ENCODE results near the gene ACER2.
A peak's percentile ranks its signal among the peaks of the same experiment; 100 is the strongest.

Gene ACER2

DNA sequence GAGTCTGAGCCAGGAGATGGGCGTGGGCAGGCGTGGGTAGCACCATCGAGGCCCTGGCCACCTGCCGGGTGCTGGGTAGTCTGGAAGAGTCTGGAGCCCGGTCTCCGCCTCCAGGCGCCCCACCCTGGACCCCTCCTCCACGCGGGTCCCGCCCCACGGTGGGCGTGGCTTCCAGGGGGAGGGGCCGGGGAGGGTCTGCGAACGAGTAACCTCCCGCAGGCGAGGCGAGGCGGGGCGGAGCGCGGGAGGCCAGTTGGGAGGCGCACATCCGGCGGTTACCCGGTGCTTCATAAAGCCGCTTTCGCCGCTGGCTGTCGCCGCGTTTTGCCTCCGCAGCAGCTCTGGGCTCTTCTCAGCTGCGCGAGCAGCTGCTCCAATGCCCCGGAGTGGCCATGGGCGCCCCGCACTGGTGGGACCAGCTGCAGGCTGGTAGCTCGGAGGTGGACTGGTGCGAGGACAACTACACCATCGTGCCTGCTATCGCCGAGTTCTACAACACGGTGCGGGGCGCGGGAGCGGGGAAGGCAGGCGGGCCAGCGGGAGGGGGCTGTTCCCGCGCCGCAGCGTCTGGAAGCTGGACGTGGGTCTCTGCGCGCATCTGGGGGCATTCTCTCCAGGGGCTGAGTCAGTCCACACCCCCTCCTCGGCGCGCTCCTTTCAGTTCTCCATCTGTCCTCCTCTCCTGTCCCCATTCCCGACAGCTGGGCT, at the start of gene ACER2:
TSS of gene ACER2 (plus strand) at position 317 of the 708 bp plus-strand sequence. CDS start at position 393, 76 bp downstream.
- Histone ChIP-seq H3K9ac (ENCODE audit: low read length) (peak within 1 kb of the TSS; percentile 90), H3K9me3 (ENCODE audit: control insufficient read depth, low read length) (no peaks in the 10 kb centered on the region), H3K4me3 (ENCODE audit: low read length) (peak within 1 kb of the TSS; percentile 97), H3K36me3 (ENCODE audit: control insufficient read depth, insufficient read depth, low read length, severe bottlenecking) (no peaks in the 10 kb centered on the region), H3K27me3 (replicated peaks; ENCODE audit: control insufficient read depth, insufficient read depth, low read length) (no peaks in the 10 kb centered on the region), H3K4me1 (ENCODE audit: control insufficient read depth, insufficient read depth, low read length) (peaks cover 48% of the 10 kb centered on the region)
- peak; percentile 96 for DNase-seq (ENCODE audit: low read depth)

DNA sequence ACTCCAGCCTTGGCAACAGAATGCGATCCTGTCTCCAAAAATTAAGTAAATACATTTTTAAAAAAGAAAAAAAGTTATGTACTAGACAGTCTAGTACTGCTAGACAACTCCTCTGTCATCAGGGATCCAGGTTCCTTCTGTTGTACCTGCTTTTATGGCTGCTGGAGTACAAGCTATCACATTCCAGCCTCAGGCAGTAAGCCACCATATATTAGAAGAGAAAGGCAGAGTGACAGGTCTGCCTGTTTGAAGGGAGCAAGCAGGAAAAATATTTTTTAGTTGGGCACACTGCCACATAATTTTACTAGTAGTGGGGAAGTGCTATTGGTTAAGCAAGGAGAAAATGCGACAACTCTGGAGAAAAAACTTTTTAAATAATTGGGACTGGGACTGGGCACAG, 39.7 kb upstream of the ACER2 start:
- Histone ChIP-seq H3K27me3 (replicated peaks; ENCODE audit: control insufficient read depth, insufficient read depth, low read length) (no peaks in the 10 kb centered on the region), H3K9me3 (ENCODE audit: control insufficient read depth, low read length) (no peaks in the 10 kb centered on the region), H3K36me3 (ENCODE audit: control insufficient read depth, insufficient read depth, low read length, severe bottlenecking) (peaks cover 85% of the 10 kb centered on the region)

DNA sequence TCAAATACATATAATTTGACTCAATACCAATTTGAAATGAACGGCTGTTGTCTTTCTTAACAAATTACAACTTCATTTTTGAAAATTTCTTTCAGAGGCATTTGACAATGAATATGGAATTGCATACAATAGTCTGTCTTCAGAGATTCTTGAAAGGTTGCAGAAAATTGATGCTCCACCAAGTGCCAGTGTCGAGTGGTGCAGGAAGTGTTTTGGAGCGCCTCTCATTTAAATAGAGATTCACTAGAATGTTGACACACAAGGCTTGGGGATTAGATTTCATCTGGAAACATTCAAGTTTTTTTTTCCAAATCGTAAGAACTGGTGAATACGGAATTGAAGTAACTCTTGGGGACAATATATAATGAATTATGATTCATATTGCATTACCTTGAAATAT, 36.9 kb upstream of the ACER2 start:
- H3K9me3 ChIP-seq (ENCODE audit: control insufficient read depth, low read length) = no peaks in the 10 kb centered on the region
- H3K27me3 ChIP-seq (replicated peaks; ENCODE audit: control insufficient read depth, insufficient read depth, low read length) = no peaks in the 10 kb centered on the region
- H3K36me3 ChIP-seq (ENCODE audit: control insufficient read depth, insufficient read depth, low read length, severe bottlenecking) = peaks cover 87% of the 10 kb centered on the region
- no peak overlapping the region for H3K4me3 ChIP-seq (ENCODE audit: low read length)
- H3K9ac ChIP-seq (ENCODE audit: low read length) = no peak overlapping the region
- peak; percentile 56 for DNase-seq (ENCODE audit: low read depth)
- peaks cover 18% of the 10 kb centered on the region for H3K4me1 ChIP-seq (ENCODE audit: control insufficient read depth, insufficient read depth, low read length)

More for the DNA sequence above, 39.7 kb upstream of the ACER2 start:
- Histone ChIP-seq H3K4me3 (ENCODE audit: low read length) (no peak overlapping the region), H3K9ac (ENCODE audit: low read length) (no peak overlapping the region), H3K4me1 (ENCODE audit: control insufficient read depth, insufficient read depth, low read length) (no peaks in the 10 kb centered on the region)
- no peak for DNase-seq (ENCODE audit: low read depth)

DNA sequence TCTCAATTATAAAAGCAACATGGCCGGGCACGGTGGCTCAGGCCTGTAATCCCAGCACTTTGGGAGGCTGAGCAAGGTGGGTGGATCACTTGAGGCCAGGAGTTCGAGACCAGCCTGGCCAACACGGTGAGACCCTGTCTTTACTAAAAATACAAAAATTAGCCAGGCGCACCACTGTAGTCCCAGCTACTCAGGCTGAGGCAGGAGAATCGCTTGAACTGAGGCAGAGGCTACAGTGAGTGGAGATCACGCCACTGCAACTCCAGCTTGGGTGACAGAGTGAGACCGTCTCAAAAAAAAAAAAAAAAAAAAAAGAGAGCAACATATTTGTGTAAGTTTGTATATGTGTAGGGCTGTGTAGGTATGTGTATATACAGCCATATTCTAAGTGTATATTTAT, 36.2 kb upstream of the ACER2 start:
- Histone ChIP-seq H3K4me1 (ENCODE audit: control insufficient read depth, insufficient read depth, low read length) (peaks cover 24% of the 10 kb centered on the region), H3K9ac (ENCODE audit: low read length) (no peak overlapping the region), H3K27me3 (replicated peaks; ENCODE audit: control insufficient read depth, insufficient read depth, low read length) (no peaks in the 10 kb centered on the region), H3K36me3 (ENCODE audit: control insufficient read depth, insufficient read depth, low read length, severe bottlenecking) (peaks cover 87% of the 10 kb centered on the region), H3K9me3 (ENCODE audit: control insufficient read depth, low read length) (no peaks in the 10 kb centered on the region), H3K4me3 (ENCODE audit: low read length) (no peak overlapping the region)
- DNase-seq (ENCODE audit: low read depth) = no peak

DNA sequence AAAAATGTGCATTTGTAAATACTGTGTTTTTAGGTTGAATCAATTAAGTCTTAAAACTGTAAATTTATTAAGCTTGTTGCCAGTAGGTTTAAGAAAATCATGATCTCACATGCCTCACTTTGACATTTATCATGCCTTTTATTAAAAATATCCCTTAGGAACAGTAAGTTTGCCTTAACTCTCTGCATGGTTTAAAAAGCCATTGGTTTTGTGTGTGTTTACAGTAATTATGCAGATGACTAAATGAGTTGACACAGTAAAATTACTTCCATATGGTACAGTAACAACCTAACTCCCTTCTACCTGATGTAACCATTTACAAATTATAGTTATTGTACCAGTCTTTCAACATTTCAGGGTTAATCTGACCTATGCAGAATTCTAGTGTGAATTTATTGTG, 35.3 kb upstream of the ACER2 start:
- Histone ChIP-seq H3K4me1 (ENCODE audit: control insufficient read depth, insufficient read depth, low read length) (peaks cover 34% of the 10 kb centered on the region), H3K9me3 (ENCODE audit: control insufficient read depth, low read length) (no peaks in the 10 kb centered on the region), H3K9ac (ENCODE audit: low read length) (no peak overlapping the region), H3K4me3 (ENCODE audit: low read length) (no peak overlapping the region), H3K27me3 (replicated peaks; ENCODE audit: control insufficient read depth, insufficient read depth, low read length) (no peaks in the 10 kb centered on the region), H3K36me3 (ENCODE audit: control insufficient read depth, insufficient read depth, low read length, severe bottlenecking) (peaks cover 92% of the 10 kb centered on the region)
- peak; percentile 14 for DNase-seq (ENCODE audit: low read depth)

DNA sequence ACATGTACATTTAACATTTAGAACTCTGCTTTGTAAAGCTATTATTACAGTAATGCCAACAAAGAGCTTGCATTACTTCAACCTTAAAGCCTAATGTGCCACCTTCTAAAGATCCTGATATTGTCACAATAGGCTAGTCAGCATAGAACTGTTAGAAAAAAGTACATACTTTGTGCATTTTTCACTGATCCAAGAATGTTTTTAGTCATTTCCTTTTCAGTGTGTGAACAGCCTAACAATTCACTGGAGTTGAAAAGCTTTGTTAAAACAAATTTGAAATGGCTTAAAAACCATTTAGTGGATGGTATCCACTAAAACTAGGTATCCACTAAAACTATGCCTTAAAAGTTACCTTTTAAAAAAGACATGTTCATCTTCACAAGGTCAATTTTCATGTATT, 33.3 kb upstream of the ACER2 start:
- Histone ChIP-seq H3K9ac (ENCODE audit: low read length) (peak overlapping the region; percentile 33), H3K36me3 (ENCODE audit: control insufficient read depth, insufficient read depth, low read length, severe bottlenecking) (peaks cover 80% of the 10 kb centered on the region), H3K27me3 (replicated peaks; ENCODE audit: control insufficient read depth, insufficient read depth, low read length) (no peaks in the 10 kb centered on the region), H3K9me3 (ENCODE audit: control insufficient read depth, low read length) (no peaks in the 10 kb centered on the region), H3K4me3 (ENCODE audit: low read length) (no peak overlapping the region), H3K4me1 (ENCODE audit: control insufficient read depth, insufficient read depth, low read length) (peaks cover 38% of the 10 kb centered on the region)
- DNase-seq (ENCODE audit: low read depth) = peak; percentile 48

DNA sequence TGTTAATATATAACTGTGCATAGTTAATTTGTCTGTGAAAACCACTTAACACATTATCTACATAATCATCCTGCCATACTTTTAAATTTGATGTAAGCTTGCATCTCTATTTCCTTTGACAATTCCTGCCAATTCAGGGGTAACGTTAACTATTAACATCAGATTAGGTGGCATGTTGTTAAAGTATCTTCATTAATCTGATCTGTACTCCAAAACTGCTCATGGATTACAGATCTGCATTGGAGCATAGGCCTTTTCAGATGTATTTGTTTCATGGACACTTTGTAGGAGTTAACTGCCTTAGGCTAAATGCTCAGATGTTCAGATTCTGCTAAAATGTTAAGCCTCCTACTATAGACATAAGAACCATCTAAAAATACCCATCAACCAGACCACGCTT, 31.9 kb upstream of the ACER2 start:
- Histone ChIP-seq H3K4me1 (ENCODE audit: control insufficient read depth, insufficient read depth, low read length) (peaks cover 38% of the 10 kb centered on the region), H3K4me3 (ENCODE audit: low read length) (peak overlapping the region; percentile 88), H3K36me3 (ENCODE audit: control insufficient read depth, insufficient read depth, low read length, severe bottlenecking) (peaks cover 71% of the 10 kb centered on the region), H3K27me3 (replicated peaks; ENCODE audit: control insufficient read depth, insufficient read depth, low read length) (no peaks in the 10 kb centered on the region), H3K9ac (ENCODE audit: low read length) (peak overlapping the region; percentile 97), H3K9me3 (ENCODE audit: control insufficient read depth, low read length) (no peaks in the 10 kb centered on the region)
- DNase-seq (ENCODE audit: low read depth) = no peak

DNA sequence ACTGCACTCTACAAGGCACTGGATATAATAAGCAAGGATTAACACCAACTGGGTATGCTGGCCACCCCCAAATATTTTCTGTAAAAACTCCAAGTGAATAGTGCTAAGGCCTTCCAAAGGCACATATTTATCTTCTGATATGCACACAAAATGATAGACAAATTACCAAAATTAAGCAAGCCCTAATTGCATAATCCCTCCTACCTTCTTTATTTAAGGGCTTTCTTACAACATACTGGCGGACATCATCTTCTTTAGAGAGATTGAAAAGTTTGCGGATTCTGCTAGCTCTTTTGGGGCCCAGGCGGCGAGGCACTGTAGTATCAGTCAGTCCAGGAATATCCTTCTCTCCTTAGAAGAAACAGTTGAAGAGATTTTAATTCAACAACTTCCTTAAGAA, 30.6 kb upstream of the ACER2 start:
- Histone ChIP-seq H3K36me3 (ENCODE audit: control insufficient read depth, insufficient read depth, low read length, severe bottlenecking) (peaks cover 60% of the 10 kb centered on the region), H3K4me1 (ENCODE audit: control insufficient read depth, insufficient read depth, low read length) (peaks cover 38% of the 10 kb centered on the region), H3K27me3 (replicated peaks; ENCODE audit: control insufficient read depth, insufficient read depth, low read length) (no peaks in the 10 kb centered on the region), H3K4me3 (ENCODE audit: low read length) (peak overlapping the region; percentile 88), H3K9me3 (ENCODE audit: control insufficient read depth, low read length) (no peaks in the 10 kb centered on the region), H3K9ac (ENCODE audit: low read length) (peak overlapping the region; percentile 97)
- peak; percentile 30 for DNase-seq (ENCODE audit: low read depth)

DNA sequence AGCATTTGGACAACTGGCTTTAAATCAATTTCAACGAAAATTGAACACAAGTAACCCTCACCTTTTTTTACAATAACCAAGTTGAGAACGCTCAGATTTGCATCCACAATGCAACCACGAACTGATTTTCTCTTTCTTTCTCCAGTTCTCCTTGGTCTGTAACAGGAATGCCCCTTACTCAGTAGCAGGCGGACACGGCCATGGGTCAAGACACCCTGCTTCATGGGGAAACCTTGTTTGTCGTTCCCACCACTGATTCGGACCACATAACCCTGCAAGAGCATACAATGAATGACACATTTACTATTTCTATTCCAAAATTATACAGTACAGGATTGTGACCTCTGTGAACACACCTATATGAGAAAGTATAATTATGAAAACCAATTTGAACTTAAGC, 30.2 kb upstream of the ACER2 start:
- no peak for DNase-seq (ENCODE audit: low read depth)
- Histone ChIP-seq H3K9ac (ENCODE audit: low read length) (peak overlapping the region; percentile 97), H3K4me1 (ENCODE audit: control insufficient read depth, insufficient read depth, low read length) (peaks cover 38% of the 10 kb centered on the region), H3K9me3 (ENCODE audit: control insufficient read depth, low read length) (no peaks in the 10 kb centered on the region), H3K4me3 (ENCODE audit: low read length) (peak overlapping the region; percentile 88), H3K27me3 (replicated peaks; ENCODE audit: control insufficient read depth, insufficient read depth, low read length) (no peaks in the 10 kb centered on the region), H3K36me3 (ENCODE audit: control insufficient read depth, insufficient read depth, low read length, severe bottlenecking) (peaks cover 55% of the 10 kb centered on the region)

DNA sequence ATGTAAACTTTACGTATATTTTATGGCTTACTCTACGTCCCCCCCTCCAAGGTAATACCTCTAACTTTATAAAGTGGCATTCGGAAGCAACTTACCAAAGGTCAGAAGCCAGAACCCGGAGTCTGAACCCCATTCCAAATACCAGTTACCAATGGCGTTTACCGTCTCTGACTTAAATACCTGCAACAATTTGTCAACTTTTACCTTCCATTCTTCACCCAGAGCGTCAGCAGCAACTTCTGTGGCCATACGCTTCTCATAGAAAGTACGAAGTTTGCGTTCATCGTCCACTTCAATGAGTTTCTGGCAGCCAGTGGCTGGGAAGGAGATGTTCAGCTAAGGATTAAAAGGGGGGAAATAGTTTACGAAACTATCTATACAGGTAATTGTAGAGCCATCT, 29.5 kb upstream of the ACER2 start:
- H3K9me3 ChIP-seq (ENCODE audit: control insufficient read depth, low read length) = no peaks in the 10 kb centered on the region
- H3K4me3 ChIP-seq (ENCODE audit: low read length) = peak overlapping the region; percentile 88
- peaks cover 38% of the 10 kb centered on the region for H3K4me1 ChIP-seq (ENCODE audit: control insufficient read depth, insufficient read depth, low read length)
- no peaks in the 10 kb centered on the region for H3K27me3 ChIP-seq (replicated peaks; ENCODE audit: control insufficient read depth, insufficient read depth, low read length)
- peaks cover 49% of the 10 kb centered on the region for H3K36me3 ChIP-seq (ENCODE audit: control insufficient read depth, insufficient read depth, low read length, severe bottlenecking)
- DNase-seq (ENCODE audit: low read depth) = no peak
- H3K9ac ChIP-seq (ENCODE audit: low read length) = peak overlapping the region; percentile 97

DNA sequence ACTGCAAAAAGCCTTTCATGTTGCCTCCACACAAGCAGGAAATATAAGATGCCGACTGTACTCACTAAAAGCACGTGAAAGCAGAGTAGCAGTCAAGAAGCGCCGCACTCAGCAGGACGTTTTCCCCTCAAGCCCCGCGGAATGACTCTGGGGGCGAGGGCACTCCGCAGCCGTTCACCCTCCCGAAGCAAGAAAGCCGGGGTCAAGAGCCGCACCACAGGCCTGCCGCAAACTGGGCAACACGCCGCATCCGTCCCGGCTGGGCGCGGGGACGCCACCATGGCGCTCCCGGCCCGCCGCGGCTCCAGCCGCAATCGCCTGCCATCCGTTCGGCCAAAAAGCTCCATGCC, 29.1 kb upstream of the ACER2 start:
- H3K9me3 ChIP-seq (ENCODE audit: control insufficient read depth, low read length) = no peaks in the 10 kb centered on the region
- no peaks in the 10 kb centered on the region for H3K27me3 ChIP-seq (replicated peaks; ENCODE audit: control insufficient read depth, insufficient read depth, low read length)
- H3K36me3 ChIP-seq (ENCODE audit: control insufficient read depth, insufficient read depth, low read length, severe bottlenecking) = peaks cover 45% of the 10 kb centered on the region
- peak; percentile 65 for DNase-seq (ENCODE audit: low read depth)
- H3K4me3 ChIP-seq (ENCODE audit: low read length) = peak overlapping the region; percentile 88
- peaks cover 38% of the 10 kb centered on the region for H3K4me1 ChIP-seq (ENCODE audit: control insufficient read depth, insufficient read depth, low read length)
- peak overlapping the region; percentile 97 for H3K9ac ChIP-seq (ENCODE audit: low read length)

DNA sequence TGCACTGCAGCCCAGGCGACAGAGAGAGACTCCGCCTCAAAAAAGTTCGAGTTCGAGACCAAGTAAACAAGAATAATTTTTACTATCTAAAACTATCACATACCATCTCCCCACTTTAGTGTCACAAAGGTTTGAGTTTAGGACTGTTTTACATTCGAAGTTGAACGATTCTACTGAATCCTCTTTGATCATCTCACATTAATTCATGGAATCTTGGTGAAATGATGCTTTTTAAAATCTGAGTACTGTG, 28.1 kb upstream of the ACER2 start:
- Histone ChIP-seq H3K36me3 (ENCODE audit: control insufficient read depth, insufficient read depth, low read length, severe bottlenecking) (peaks cover 34% of the 10 kb centered on the region), H3K9me3 (ENCODE audit: control insufficient read depth, low read length) (no peaks in the 10 kb centered on the region), H3K4me1 (ENCODE audit: control insufficient read depth, insufficient read depth, low read length) (peaks cover 31% of the 10 kb centered on the region), H3K27me3 (replicated peaks; ENCODE audit: control insufficient read depth, insufficient read depth, low read length) (no peaks in the 10 kb centered on the region), H3K4me3 (ENCODE audit: low read length) (peak overlapping the region; percentile 88), H3K9ac (ENCODE audit: low read length) (peak overlapping the region; percentile 97)
- peak; percentile 30 for DNase-seq (ENCODE audit: low read depth)
